GM21390 (cell line): ENCODE data around the gene TNFRSF11A.

Experiments
- ATAC-seq: cut with Tn5 transposase; IDR thresholded peaks from one replicate; pipeline ENCODE4 v1.9.1; 2021; ENCODE audit not compliant: unreplicated experiment

The TNFRSF11A gene

GRCh38 chr18:62407660-62408059 is 82.5 kb downstream of the TNFRSF11A start:
- no peak for ATAC-seq

GRCh38 chr18:62409821-62410220 is 84.7 kb downstream of the TNFRSF11A start:
- ATAC-seq: no peak

- ATAC-seq: no peak
Observed at GRCh38 chr18:62412231-62412979, 87.3 kb downstream of the TNFRSF11A start.

GRCh38 chr18:62413206-62413605 is 88.1 kb downstream of the TNFRSF11A start:
- ATAC-seq: no peak

GRCh38 chr18:62418258-62418657 is 93.1 kb downstream of the TNFRSF11A start:
- no peak for ATAC-seq

GRCh38 chr18:62420151-62420512 is 95.0 kb downstream of the TNFRSF11A start:
- ATAC-seq: no peak

GRCh38 chr18:62420513-62421209 is 95.6 kb downstream of the TNFRSF11A start:
- ATAC-seq: peak; percentile 94

- no peak for ATAC-seq
Observed at GRCh38 chr18:62425465-62426190, 100.5 kb downstream of the TNFRSF11A start.

GRCh38 chr18:62426191-62426488 is 101.0 kb downstream of the TNFRSF11A start:
- ATAC-seq: no peak

GRCh38 chr18:62432176-62432575 is 107.1 kb downstream of the TNFRSF11A start:
- ATAC-seq: no peak

- ATAC-seq: no peak
Observed at GRCh38 chr18:62434798-62435197, 109.7 kb downstream of the TNFRSF11A start.

- no peak for ATAC-seq
Observed at GRCh38 chr18:62435435-62436031, 110.4 kb downstream of the TNFRSF11A start.

- no peak for ATAC-seq
Observed at GRCh38 chr18:62436636-62437234, 111.6 kb downstream of the TNFRSF11A start.

GRCh38 chr18:62437235-62438017 is 112.3 kb downstream of the TNFRSF11A start:
- ATAC-seq: no peak

GRCh38 chr18:62438018-62438329 is 112.9 kb downstream of the TNFRSF11A start:
- ATAC-seq: no peak

GRCh38 chr18:62438402-62438801 is 113.3 kb downstream of the TNFRSF11A start:
- ATAC-seq: no peak

- no peak for ATAC-seq
Observed at GRCh38 chr18:62438866-62439265, 113.8 kb downstream of the TNFRSF11A start.
